Trophoblast cell (in vitro differentiated cells and primary cell): ENCODE results near the gene SERPINE1.

Source experiments
- DNase-seq, 2 donors: peaks; one replicate each; pipeline ENCODE4 v3.0.0-alpha.2; 2016
- H2AFZ ChIP-seq: 2 replicates; pipeline ENCODE4 v1.6.1; 2013; ENCODE audit warnings: low read length, moderate library complexity, mild to moderate bottlenecking; ENCODE audit not compliant: insufficient read depth, poor library complexity
- H2AK5ac ChIP-seq: 2 replicates; pipeline ENCODE4 v1.6.1; 2013; ENCODE audit warnings: mild to moderate bottlenecking, low read length
- H2BK120ac ChIP-seq: 2 replicates; pipeline ENCODE4 v1.6.1; 2013; ENCODE audit warnings: low read length, mild to moderate bottlenecking, moderate library complexity; ENCODE audit not compliant: insufficient read depth, poor library complexity
- H2BK12ac ChIP-seq: 2 replicates; pipeline ENCODE4 v1.6.1; 2013; ENCODE audit warnings: mild to moderate bottlenecking, low read length, moderate library complexity
- H2BK5ac ChIP-seq: 2 replicates; pipeline ENCODE4 v1.6.1; 2013; ENCODE audit warnings: low read length, low read depth, moderate library complexity, mild to moderate bottlenecking; ENCODE audit not compliant: poor library complexity
- H3K14ac ChIP-seq: 2 replicates; pipeline ENCODE4 v1.6.1; 2013; ENCODE audit warnings: mild to moderate bottlenecking, low read length
- H3K18ac ChIP-seq: 2 replicates; pipeline ENCODE4 v1.6.1; 2013; ENCODE audit warnings: mild to moderate bottlenecking, low read length
- H3K23ac ChIP-seq: 2 replicates; pipeline ENCODE4 v1.6.1; 2013; ENCODE audit warnings: low read length
- H3K27ac ChIP-seq: 2 replicates; pipeline ENCODE4 v1.5.1; 2013; ENCODE audit warnings: low read depth, mild to moderate bottlenecking, inconsistent platforms, low read length, moderate library complexity
- H3K27me3 ChIP-seq: 2 replicates; pipeline ENCODE4 v1.6.1; 2013; ENCODE audit warnings: inconsistent platforms, mild to moderate bottlenecking, low read length, moderate library complexity; ENCODE audit not compliant: insufficient read depth
- H3K36me3 ChIP-seq, 2 experiments: 1 replicate in 1 of 2; 2 replicates in 1 of 2; pipeline ENCODE4 v1.6.1; 2013; ENCODE audit warnings: low read length in 2 of 2, mild to moderate bottlenecking in 2 of 2, moderate library complexity in 1 of 2; ENCODE audit not compliant: insufficient read depth in 2 of 2, control insufficient read depth in 1 of 2
- H3K4ac ChIP-seq: 2 replicates; pipeline ENCODE4 v1.6.1; 2013; ENCODE audit warnings: low read depth, mild to moderate bottlenecking, low read length, moderate library complexity
- H3K4me1 ChIP-seq, 2 experiments: 1 replicate in 1 of 2; 2 replicates in 1 of 2; pipeline ENCODE4 v1.6.1; 2013; ENCODE audit warnings: low read length in 2 of 2, mild to moderate bottlenecking in 2 of 2, moderate library complexity in 1 of 2; ENCODE audit not compliant: insufficient read depth in 2 of 2, control insufficient read depth in 1 of 2
- H3K4me2 ChIP-seq: 2 replicates; pipeline ENCODE4 v1.6.1; 2013; ENCODE audit warnings: inconsistent platforms, mild to moderate bottlenecking, low read length, moderate library complexity
- H3K4me3 ChIP-seq: 2 replicates; pipeline ENCODE4 v1.5.1; 2013; ENCODE audit warnings: mild to moderate bottlenecking, low read depth, low read length, inconsistent platforms
- H3K79me1 ChIP-seq: one replicate; pipeline ENCODE4 v1.6.1; 2013; ENCODE audit warnings: low read length
- H3K79me2 ChIP-seq: 2 replicates; pipeline ENCODE4 v1.6.1; 2013; ENCODE audit warnings: low read length, mild to moderate bottlenecking; ENCODE audit not compliant: control insufficient read depth, insufficient read depth, poor library complexity
- H3K9ac ChIP-seq: 2 replicates; pipeline ENCODE4 v1.6.1; 2013; ENCODE audit warnings: mild to moderate bottlenecking, low read length
- H3K9me3 ChIP-seq: 2 replicates; pipeline ENCODE4 v1.6.1; 2013; ENCODE audit warnings: low read depth, mild to moderate bottlenecking, control low read depth, inconsistent platforms, low read length; ENCODE audit not compliant: insufficient read depth
- H4K12ac ChIP-seq: 2 replicates; pipeline ENCODE4 v1.6.1; 2013; ENCODE audit warnings: low read depth, mild to moderate bottlenecking, low read length, moderate library complexity
- H4K8ac ChIP-seq: 2 replicates; pipeline ENCODE4 v1.6.1; 2013; ENCODE audit warnings: low read depth, mild to moderate bottlenecking, low read length, moderate library complexity
- H4K91ac ChIP-seq: one replicate; pipeline ENCODE4 v1.6.1; 2013; ENCODE audit warnings: low read depth, mild to moderate bottlenecking, low read length, moderate library complexity
- WGBS: extraction: QIAGEN DNeasy Blood & Tissue Kit; methylation state at CpG from one replicate; pipeline ENCODE4 v1.1.7; 2013; ENCODE audit warnings: missing lambda C conversion rate; ENCODE audit not compliant: insufficient read length, insufficient coverage; ENCODE audit errors: extremely low coverage; 5-methylcytosine and 5-hydroxymethylcytosine counted together

SERPINE1 gene

DNA sequence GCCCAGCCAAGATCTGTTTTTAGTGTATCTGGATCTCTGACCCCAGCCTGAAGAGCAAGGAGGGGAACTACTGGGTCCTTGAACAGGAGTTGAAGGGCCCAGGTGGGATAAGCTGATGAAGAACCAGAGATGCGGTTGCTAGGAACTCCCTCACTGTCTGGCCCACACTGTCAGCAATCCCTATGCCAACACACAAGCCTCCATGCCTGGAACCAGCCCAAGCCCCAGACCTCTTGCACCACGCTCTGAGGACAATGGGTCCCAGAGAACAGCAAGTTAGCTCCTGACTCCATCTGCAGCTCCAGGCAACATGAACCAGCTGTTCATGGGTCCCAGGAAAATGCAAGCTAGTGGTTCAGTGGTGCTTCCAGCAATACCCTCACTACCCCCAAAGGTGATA, 50.7 kb downstream of the SERPINE1 start:
- H3K14ac ChIP-seq = no peak overlapping the region
- no peak overlapping the region for H2BK120ac ChIP-seq
- H3K9ac ChIP-seq = no peak overlapping the region
- H2AK5ac ChIP-seq = no peak overlapping the region
- no peaks in the 10 kb centered on the region for H3K36me3 ChIP-seq
- no peak overlapping the region for H2BK12ac ChIP-seq
- H3K79me1 ChIP-seq = no peaks in the 10 kb centered on the region
- H3K4ac ChIP-seq = no peak overlapping the region
- no peak overlapping the region for H2AFZ ChIP-seq
- no peak overlapping the region for H4K8ac ChIP-seq
- no peak overlapping the region for H3K27ac ChIP-seq
- no peak overlapping the region for H3K23ac ChIP-seq
- H3K4me3 ChIP-seq = no peak overlapping the region
- no peak overlapping the region for H4K12ac ChIP-seq
- H2BK5ac ChIP-seq = no peak overlapping the region
- no peaks in the 10 kb centered on the region for H3K79me2 ChIP-seq
- WGBS = no CpG with 5 or more reads among the region's 2 CpGs
- no peak overlapping the region for H3K4me2 ChIP-seq
- H4K91ac ChIP-seq = no peak overlapping the region
- DNase-seq = no peak
- H3K9me3 ChIP-seq = peaks cover 12% of the 10 kb centered on the region
- H3K18ac ChIP-seq = no peak overlapping the region
- H3K27me3 ChIP-seq = peaks cover 54% of the 10 kb centered on the region
- no peaks in the 10 kb centered on the region for H3K4me1 ChIP-seq

DNA sequence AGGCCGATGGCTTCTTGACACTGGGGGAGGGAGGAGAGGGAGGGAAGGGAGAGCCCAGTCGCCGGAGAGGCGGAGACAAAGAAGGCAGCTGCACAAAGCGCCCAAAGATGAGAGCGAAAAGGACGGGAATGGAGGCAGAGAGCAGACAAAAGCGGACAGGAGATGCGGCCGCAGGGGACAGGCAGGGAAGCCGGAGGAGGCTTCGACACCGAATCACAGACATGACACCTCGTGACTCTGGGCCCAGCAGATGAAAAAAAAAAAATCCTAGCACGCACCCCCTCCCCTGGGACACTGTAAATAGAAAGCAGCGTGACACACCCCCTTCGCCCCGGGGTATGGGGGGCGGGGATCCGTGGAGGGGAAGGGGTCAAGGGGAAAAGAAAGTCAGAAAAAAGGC, 52.2 kb downstream of the SERPINE1 start:
- H3K4me2 ChIP-seq = peak overlapping the region; percentile 2
- no peak overlapping the region for H2BK12ac ChIP-seq
- no peaks in the 10 kb centered on the region for H3K36me3 ChIP-seq
- no peak overlapping the region for H3K9ac ChIP-seq
- no peak overlapping the region for H4K12ac ChIP-seq
- H3K4me1 ChIP-seq = no peaks in the 10 kb centered on the region
- no peak overlapping the region for H2AFZ ChIP-seq
- H4K8ac ChIP-seq = no peak overlapping the region
- no peak overlapping the region for H3K4ac ChIP-seq
- H3K9me3 ChIP-seq = peaks cover 8% of the 10 kb centered on the region
- H3K79me1 ChIP-seq = no peaks in the 10 kb centered on the region
- no CpG with 5 or more reads among the region's 20 CpGs for WGBS
- H3K27me3 ChIP-seq = peaks cover 39% of the 10 kb centered on the region
- no peaks in the 10 kb centered on the region for H3K79me2 ChIP-seq
- H4K91ac ChIP-seq = no peak overlapping the region
- no peak overlapping the region for H3K27ac ChIP-seq
- H3K14ac ChIP-seq = no peak overlapping the region
- no peak overlapping the region for H3K23ac ChIP-seq
- H2BK5ac ChIP-seq = no peak overlapping the region
- H2AK5ac ChIP-seq = no peak overlapping the region
- H3K4me3 ChIP-seq = no peak overlapping the region
- no peak overlapping the region for H3K18ac ChIP-seq
- no peak for DNase-seq
- no peak overlapping the region for H2BK120ac ChIP-seq

DNA sequence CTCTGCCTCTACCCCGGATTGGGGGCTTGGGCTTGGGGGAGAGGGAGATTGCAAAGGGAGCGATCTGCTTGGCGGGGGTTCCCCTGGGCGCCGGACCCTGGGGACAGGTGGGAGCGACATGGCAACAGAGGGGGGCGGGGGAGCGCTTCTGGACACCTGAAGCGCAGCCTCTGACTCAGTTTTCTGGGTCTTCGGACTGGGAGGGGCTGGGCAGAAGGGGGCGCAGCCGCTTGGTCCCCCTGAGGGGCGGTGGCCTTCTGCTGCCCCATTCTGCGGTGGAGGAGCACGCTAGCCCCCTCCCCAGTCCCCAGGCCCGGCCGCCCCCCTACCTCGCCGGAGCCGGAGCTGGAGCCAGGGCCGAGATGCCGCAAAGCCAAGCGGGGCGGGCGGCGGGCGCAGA, 52.8 kb downstream of the SERPINE1 start:
- Histone ChIP-seq H3K14ac (no peak overlapping the region), H4K8ac (no peak overlapping the region), H3K4ac (no peak overlapping the region), H2BK12ac (no peak overlapping the region), H2AK5ac (no peak overlapping the region), H3K4me2 (no peak overlapping the region), H3K27ac (no peak overlapping the region), H3K9me3 (peaks cover 4% of the 10 kb centered on the region), H3K9ac (no peak overlapping the region), H3K4me3 (no peak overlapping the region), H3K79me1 (no peaks in the 10 kb centered on the region), H2BK120ac (no peak overlapping the region), H2AFZ (no peak overlapping the region), H3K36me3 (no peaks in the 10 kb centered on the region), H3K79me2 (no peaks in the 10 kb centered on the region), H4K91ac (no peak overlapping the region), H3K18ac (no peak overlapping the region), H3K27me3 (peaks cover 33% of the 10 kb centered on the region), H4K12ac (no peak overlapping the region), H2BK5ac (no peak overlapping the region), H3K23ac (no peak overlapping the region), H3K4me1 (no peaks in the 10 kb centered on the region)
- no peak for DNase-seq
- no CpG with 5 or more reads among the region's 27 CpGs for WGBS

DNA sequence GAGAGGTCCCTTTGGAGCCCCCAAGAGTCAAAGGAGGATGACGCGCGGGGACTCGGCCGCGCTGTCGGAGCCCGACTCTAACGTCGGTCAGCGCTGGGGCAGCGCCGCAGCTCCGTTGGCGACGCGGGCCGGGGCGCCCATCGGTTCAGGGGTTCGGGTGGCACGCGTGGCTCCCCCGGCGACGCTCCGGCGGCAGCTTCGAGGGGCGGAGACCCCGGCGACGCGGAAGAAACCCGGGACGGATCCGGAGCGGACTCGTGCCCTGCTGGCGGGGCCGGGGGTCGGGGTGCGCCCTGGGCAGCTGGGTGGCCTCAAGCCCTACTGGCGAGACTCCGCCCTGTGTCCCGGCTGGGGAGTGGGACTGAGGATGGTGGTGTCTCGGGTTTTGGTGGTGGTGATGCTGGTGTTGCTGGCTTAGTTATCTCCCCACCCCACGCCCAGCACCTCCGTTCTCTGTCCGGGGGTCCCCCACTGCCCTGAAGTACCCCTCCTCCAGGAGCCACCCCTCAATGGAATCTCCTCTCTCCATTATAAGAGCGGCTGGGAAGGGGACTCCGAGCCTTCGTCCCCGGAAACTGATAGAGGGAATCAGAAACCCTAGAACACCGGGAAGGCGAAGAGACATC, 53.3 kb downstream of the SERPINE1 start, which contains the start of gene NAT16:
NAT16 (minus strand) TSS at position 164 of the 626 bp plus-strand sequence. CDS start 5,486 bp downstream, outside the sequence.
- no peak within 1 kb of the TSS for H2BK12ac ChIP-seq
- peaks cover 33% of the 10 kb centered on the region for H3K27me3 ChIP-seq
- WGBS = no CpG with 5 or more reads among the region's 56 CpGs
- DNase-seq = no peak
- no peak within 1 kb of the TSS for H3K14ac ChIP-seq
- no peak within 1 kb of the TSS for H2BK5ac ChIP-seq
- H3K79me2 ChIP-seq = no peaks in the 10 kb centered on the region
- H4K8ac ChIP-seq = no peak within 1 kb of the TSS
- H3K4me2 ChIP-seq = peak within 1 kb of the TSS; percentile 43
- H2AK5ac ChIP-seq = no peak within 1 kb of the TSS
- H2AFZ ChIP-seq = no peak within 1 kb of the TSS
- H3K9ac ChIP-seq = no peak within 1 kb of the TSS
- H3K23ac ChIP-seq = no peak within 1 kb of the TSS
- no peak within 1 kb of the TSS for H3K27ac ChIP-seq
- H3K79me1 ChIP-seq = no peaks in the 10 kb centered on the region
- no peak within 1 kb of the TSS for H3K4ac ChIP-seq
- peaks cover 4% of the 10 kb centered on the region for H3K9me3 ChIP-seq
- no peak within 1 kb of the TSS for H2BK120ac ChIP-seq
- no peak within 1 kb of the TSS for H4K12ac ChIP-seq
- H3K18ac ChIP-seq = no peak within 1 kb of the TSS
- no peaks in the 10 kb centered on the region for H3K4me1 ChIP-seq
- no peak within 1 kb of the TSS for H3K4me3 ChIP-seq
- no peak within 1 kb of the TSS for H4K91ac ChIP-seq
- H3K36me3 ChIP-seq = no peaks in the 10 kb centered on the region
